Keratinocyte (primary cell): ENCODE data around the gene ABCG1. TPM values are rescaled to one million over a fixed set of nuclear protein-coding genes. Genes with fewer than 3 reads are reported as not detected.

Source experiments
- DNase-seq: peaks from one replicate; pipeline ENCODE4 v3.0.0-alpha.2; 2011; ENCODE audit warnings: low read depth, missing footprints, low spot score
- FAIRE-seq: peaks from 2 replicates; lab custom pipeline; 2011; peaks lifted over from hg19 to GRCh38; lab: Jason Lieb, UNC
- H2AFZ ChIP-seq: 2 replicates; pipeline ENCODE4 v1.6.0; 2012; ENCODE audit warnings: low read length, control low read depth, inconsistent platforms; ENCODE audit not compliant: control insufficient read depth
- H3K27ac ChIP-seq: 2 replicates; pipeline ENCODE4 v1.5.1; 2011; ENCODE audit warnings: low read length; ENCODE audit not compliant: control insufficient read depth, insufficient read depth
- H3K27me3 ChIP-seq: 3 replicates; pipeline ENCODE4 v1.6.0; 2011; ENCODE audit warnings: low read length; ENCODE audit not compliant: control insufficient read depth, insufficient read depth; ENCODE audit errors: extremely low read depth
- H3K36me3 ChIP-seq, 2 experiments: 2 replicates in 1 of 2; 3 replicates in 1 of 2; pipeline ENCODE4 v1.5.1; 2011; ENCODE audit warnings: low read length in 2 of 2, mild to moderate bottlenecking in 1 of 2; ENCODE audit not compliant: control insufficient read depth in 2 of 2, insufficient read depth in 2 of 2; ENCODE audit errors: extremely low read depth in 1 of 2
- H3K4me1 ChIP-seq: 3 replicates; pipeline ENCODE4 v1.5.1; 2011; ENCODE audit warnings: low read length; ENCODE audit not compliant: control insufficient read depth, insufficient read depth; ENCODE audit errors: extremely low read depth
- H3K4me2 ChIP-seq: 3 replicates; pipeline ENCODE4 v1.6.0; 2011; ENCODE audit warnings: low read depth, low read length; ENCODE audit not compliant: control insufficient read depth, insufficient read depth; ENCODE audit errors: extremely low read depth
- H3K4me3 ChIP-seq, 3 experiments: fragments of 200-600 bp in 1 of 3; sonication (generic) in 1 of 3; 2 replicates in 2 of 3; 3 replicates in 1 of 3; pipeline ENCODE4 v1.5.1; 2011 to 2016; ENCODE audit warnings: low read length in 3 of 3, mild to moderate bottlenecking in 3 of 3, control low read depth in 2 of 3, inconsistent platforms in 1 of 3, low read depth in 1 of 3, mixed read lengths in 1 of 3, mixed run types in 1 of 3, moderate library complexity in 1 of 3; ENCODE audit not compliant: control insufficient read depth in 2 of 3, insufficient read depth in 2 of 3; ENCODE audit errors: extremely low read depth in 1 of 3
- H3K79me2 ChIP-seq: 2 replicates; pipeline ENCODE4 v1.6.0; 2012; ENCODE audit warnings: low read length; ENCODE audit not compliant: control insufficient read depth, insufficient read depth
- H3K9ac ChIP-seq: 3 replicates; pipeline ENCODE4 v1.6.0; 2011; ENCODE audit warnings: low read length; ENCODE audit not compliant: control insufficient read depth, insufficient read depth; ENCODE audit errors: extremely low read depth
- H3K9me1 ChIP-seq: 3 replicates; pipeline ENCODE4 v1.6.0; 2011; ENCODE audit warnings: low read length; ENCODE audit not compliant: control insufficient read depth, insufficient read depth; ENCODE audit errors: extremely low read depth
- H3K9me3 ChIP-seq: 2 replicates; pipeline ENCODE4 v1.5.1; 2012; ENCODE audit warnings: low read depth, low read length; ENCODE audit not compliant: control insufficient read depth
- H4K20me1 ChIP-seq: 3 replicates; pipeline ENCODE4 v1.6.0; 2011; ENCODE audit warnings: low read length; ENCODE audit not compliant: control insufficient read depth, insufficient read depth; ENCODE audit errors: extremely low read depth
- EZH2 ChIP-seq: IDR thresholded peaks from one replicate; pipeline ENCODE4 v1.6.1; 2012; ENCODE audit warnings: inconsistent platforms, mild to moderate bottlenecking, low read length, moderate library complexity
- dilution Hi-C: fragments of 300-500 bp; cut with MboI; formaldehyde crosslinking; loops from one replicate; pipeline ENCODE4 v1.7.0; 2020; ENCODE audit warnings: low sequenced_read_pairs; ENCODE audit not compliant: extremely low pct_ligation_motif_present
- polyA plus RNA-seq, 5 experiments: library from polyadenylated mRNA; depleted of rRNA in 3 of 5; stranded (reverse) in 3 of 5; stranded (forward) in 1 of 5; unstranded in 1 of 5; fragments of >200 nt; gene quantifications; 1 replicate in 1 of 5; 2 replicates in 3 of 5; 3 replicates in 1 of 5; pipeline versions ENCODE4 v1.2.1 to v1.2.3, GENCODE V29; 2011 to 2012; ENCODE audit warnings: missing spikeins in 2 of 5, low read depth in 1 of 5, low replicate concordance in 1 of 5
- TF ChIP-seq, protein P1 (sequence below), 3 experiments: IDR thresholded peaks in 1 of 3; conservative IDR thresholded peaks in 1 of 3; optimal IDR thresholded peaks in 1 of 3; 2 replicates in 2 of 3; 3 replicates in 1 of 3; pipeline versions ENCODE3 to v1.5.1; 2011; ENCODE audit warnings: low read length in 3 of 3, mild to moderate bottlenecking in 3 of 3, moderate library complexity in 2 of 3, control low read depth in 1 of 3, inconsistent platforms in 1 of 3; ENCODE audit not compliant: insufficient read depth in 2 of 3; ENCODE audit errors: extremely low read depth in 1 of 3

The ABCG1 gene
- polyA plus RNA-seq, 1 donor (not counting 4 experiments of a cell fraction or from before 2014, with no cell fraction given) = 3.3 TPM

GRCh38 chr21:42188663-42189062, 30.3 kb upstream of the ABCG1 start:
- TF ChIP-seq, protein P1, sequence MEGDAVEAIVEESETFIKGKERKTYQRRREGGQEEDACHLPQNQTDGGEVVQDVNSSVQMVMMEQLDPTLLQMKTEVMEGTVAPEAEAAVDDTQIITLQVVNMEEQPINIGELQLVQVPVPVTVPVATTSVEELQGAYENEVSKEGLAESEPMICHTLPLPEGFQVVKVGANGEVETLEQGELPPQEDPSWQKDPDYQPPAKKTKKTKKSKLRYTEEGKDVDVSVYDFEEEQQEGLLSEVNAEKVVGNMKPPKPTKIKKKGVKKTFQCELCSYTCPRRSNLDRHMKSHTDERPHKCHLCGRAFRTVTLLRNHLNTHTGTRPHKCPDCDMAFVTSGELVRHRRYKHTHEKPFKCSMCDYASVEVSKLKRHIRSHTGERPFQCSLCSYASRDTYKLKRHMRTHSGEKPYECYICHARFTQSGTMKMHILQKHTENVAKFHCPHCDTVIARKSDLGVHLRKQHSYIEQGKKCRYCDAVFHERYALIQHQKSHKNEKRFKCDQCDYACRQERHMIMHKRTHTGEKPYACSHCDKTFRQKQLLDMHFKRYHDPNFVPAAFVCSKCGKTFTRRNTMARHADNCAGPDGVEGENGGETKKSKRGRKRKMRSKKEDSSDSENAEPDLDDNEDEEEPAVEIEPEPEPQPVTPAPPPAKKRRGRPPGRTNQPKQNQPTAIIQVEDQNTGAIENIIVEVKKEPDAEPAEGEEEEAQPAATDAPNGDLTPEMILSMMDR (optimal IDR thresholded peaks at IDR 0.05 in 1 of 3, IDR thresholded peaks at IDR 0.05 in 1 of 3, conservative IDR thresholded peaks at IDR 0.05 in 1 of 3; ENCODE audit: extremely low read depth in 1 of 3, insufficient read depth in 2 of 3, low read length in 3 of 3) = no peak
- TF ChIP-seq EZH2 = no peak
- no peak overlapping the region for H2AFZ ChIP-seq
- H3K4me2 ChIP-seq = no peak overlapping the region
- no peaks in the 10 kb centered on the region for H3K79me2 ChIP-seq
- H4K20me1 ChIP-seq = no peaks in the 10 kb centered on the region
- dilution Hi-C loops = no loop called here
- H3K9me3 ChIP-seq = no peaks in the 10 kb centered on the region
- H3K4me3 ChIP-seq = no peak overlapping the region
- no peaks in the 10 kb centered on the region for H3K36me3 ChIP-seq
- FAIRE-seq (no peak), DNase-seq (no peak)
- H3K9ac ChIP-seq = no peak overlapping the region
- no peak overlapping the region for H3K27ac ChIP-seq
- no peaks in the 10 kb centered on the region for H3K27me3 ChIP-seq
- H3K9me1 ChIP-seq = no peaks in the 10 kb centered on the region
- peaks cover 16% of the 10 kb centered on the region for H3K4me1 ChIP-seq

DNA sequence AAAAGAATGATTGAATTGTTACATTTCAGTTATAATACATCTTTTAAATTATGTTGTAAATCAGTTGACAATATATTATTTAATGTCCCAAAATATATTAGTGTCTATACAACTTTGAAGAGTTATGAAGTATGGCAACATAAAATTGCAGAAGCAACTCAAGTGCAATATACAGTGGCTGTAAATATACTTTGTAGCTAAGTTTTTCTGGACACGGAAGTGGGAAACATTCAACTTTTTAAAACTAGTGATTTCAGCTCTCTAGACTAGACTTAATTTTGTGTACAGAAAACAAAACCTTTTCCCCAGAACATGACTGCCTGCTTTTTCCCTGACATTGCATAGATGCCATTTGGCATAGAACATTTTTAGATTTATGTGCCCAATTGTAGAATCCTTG, 29.5 kb upstream of the ABCG1 start:
- Histone ChIP-seq H3K9me1 (no peaks in the 10 kb centered on the region), H3K9me3 (no peaks in the 10 kb centered on the region), H3K4me3 (no peak overlapping the region), H3K4me2 (no peak overlapping the region), H3K27ac (no peak overlapping the region), H4K20me1 (no peaks in the 10 kb centered on the region), H3K79me2 (no peaks in the 10 kb centered on the region), H3K36me3 (no peaks in the 10 kb centered on the region), H3K9ac (no peak overlapping the region), H3K27me3 (no peaks in the 10 kb centered on the region), H2AFZ (no peak overlapping the region), H3K4me1 (peaks cover 16% of the 10 kb centered on the region)
- TF ChIP-seq EZH2 = no peak
- TF ChIP-seq, protein P1 (optimal IDR thresholded peaks at IDR 0.05 in 1 of 3, IDR thresholded peaks at IDR 0.05 in 1 of 3, conservative IDR thresholded peaks at IDR 0.05 in 1 of 3; ENCODE audit: extremely low read depth in 1 of 3, insufficient read depth in 2 of 3, low read length in 3 of 3) = no peak
- dilution Hi-C loops = no loop called here
- no peak for FAIRE-seq
- DNase-seq = no peak
